ENCODE data around the gene TNIK. TPM values are rescaled to one million over a fixed set of nuclear protein-coding genes. Genes with fewer than 3 reads are reported as not detected.

TNIK gene
- total RNA-seq, 1 experiment from 2014 or later: 22.4 TPM

- no peak overlapping the region for H3K4me3 ChIP-seq (ENCODE audit: low read depth, low read length)
- no peak for TF ChIP-seq CTCF (IDR thresholded peaks at IDR 0.05; ENCODE audit: insufficient read depth in 1 of 2, low read depth in 1 of 2, low read length in 1 of 2, severe bottlenecking in 1 of 2, unreplicated experiment in 1 of 2)
- no peaks in the 10 kb centered on the region for H3K27me3 ChIP-seq (replicated peaks; ENCODE audit: control insufficient read depth, insufficient read depth, low read length)
- intact Hi-C loops (cut with micrococcal nuclease; ENCODE audit: unreplicated experiment): no loop called here
- Mint-ChIP-seq H3K27me3 (ENCODE audit: insufficient read depth, unreplicated experiment) (no peaks in the 10 kb centered on the region), H3K27ac (ENCODE audit: unreplicated experiment) (no peak overlapping the region), H3K36me3 (ENCODE audit: insufficient read depth, unreplicated experiment) (no peaks in the 10 kb centered on the region), H3K4me3 (ENCODE audit: unreplicated experiment) (no peak overlapping the region), H3K4me1 (ENCODE audit: low read depth, unreplicated experiment) (peaks cover 9% of the 10 kb centered on the region), H3K9me3 (ENCODE audit: unreplicated experiment) (no peaks in the 10 kb centered on the region)
- no peaks in the 10 kb centered on the region for H3K4me1 ChIP-seq
- ChIA-PET POLR2A (no interaction called here), CTCF (no interaction called here)
- no peaks in the 10 kb centered on the region for H3K36me3 ChIP-seq (ENCODE audit: control insufficient read depth, insufficient read depth, low read length)
- H3K9me3 ChIP-seq: no peaks in the 10 kb centered on the region
- BruUV-seq (replicated peaks): no TSS peak
- DNase-seq: no peak
Observed at GRCh38 chr3:171333784-171334464, 126.3 kb downstream of the TNIK start.

- Histone ChIP-seq H3K9me3 (no peaks in the 10 kb centered on the region), H3K27me3 (replicated peaks; ENCODE audit: control insufficient read depth, insufficient read depth, low read length) (no peaks in the 10 kb centered on the region), H3K36me3 (ENCODE audit: control insufficient read depth, insufficient read depth, low read length) (no peaks in the 10 kb centered on the region), H3K4me3 (ENCODE audit: low read depth, low read length) (no peak overlapping the region), H3K4me1 (no peaks in the 10 kb centered on the region)
- no peak for DNase-seq
- no peak for TF ChIP-seq CTCF (IDR thresholded peaks at IDR 0.05; ENCODE audit: insufficient read depth in 1 of 2, low read depth in 1 of 2, low read length in 1 of 2, severe bottlenecking in 1 of 2, unreplicated experiment in 1 of 2)
- peaks cover 9% of the 10 kb centered on the region for H3K4me1 Mint-ChIP-seq (ENCODE audit: low read depth, unreplicated experiment)
- no peaks in the 10 kb centered on the region for H3K36me3 Mint-ChIP-seq (ENCODE audit: insufficient read depth, unreplicated experiment)
- intact Hi-C loops (cut with micrococcal nuclease; ENCODE audit: unreplicated experiment): no loop called here
- BruUV-seq (replicated peaks): no TSS peak
- H3K9me3 Mint-ChIP-seq (ENCODE audit: unreplicated experiment): no peaks in the 10 kb centered on the region
- ChIA-PET POLR2A (no interaction called here), CTCF (no interaction called here)
- H3K27ac Mint-ChIP-seq (ENCODE audit: unreplicated experiment): no peak overlapping the region
- no peaks in the 10 kb centered on the region for H3K27me3 Mint-ChIP-seq (ENCODE audit: insufficient read depth, unreplicated experiment)
- H3K4me3 Mint-ChIP-seq (ENCODE audit: unreplicated experiment): no peak overlapping the region
Observed at GRCh38 chr3:171330938-171331337, 129.3 kb downstream of the TNIK start.

GRCh38 chr3:171329746-171330145, 130.5 kb downstream of the TNIK start:
- H3K27ac Mint-ChIP-seq (ENCODE audit: unreplicated experiment): no peak overlapping the region
- ChIA-PET CTCF (no interaction called here), POLR2A (no interaction called here)
- no peak for DNase-seq
- H3K9me3 Mint-ChIP-seq (ENCODE audit: unreplicated experiment): no peaks in the 10 kb centered on the region
- TF ChIP-seq CTCF (IDR thresholded peaks at IDR 0.05; ENCODE audit: insufficient read depth in 1 of 2, low read depth in 1 of 2, low read length in 1 of 2, severe bottlenecking in 1 of 2, unreplicated experiment in 1 of 2): no peak
- Histone ChIP-seq H3K4me1 (no peaks in the 10 kb centered on the region), H3K36me3 (ENCODE audit: control insufficient read depth, insufficient read depth, low read length) (no peaks in the 10 kb centered on the region), H3K9me3 (no peaks in the 10 kb centered on the region), H3K27me3 (replicated peaks; ENCODE audit: control insufficient read depth, insufficient read depth, low read length) (no peaks in the 10 kb centered on the region), H3K4me3 (ENCODE audit: low read depth, low read length) (no peak overlapping the region)
- BruUV-seq (replicated peaks): no TSS peak
- no peaks in the 10 kb centered on the region for H3K36me3 Mint-ChIP-seq (ENCODE audit: insufficient read depth, unreplicated experiment)
- no peak overlapping the region for H3K4me3 Mint-ChIP-seq (ENCODE audit: unreplicated experiment)
- intact Hi-C loops (cut with micrococcal nuclease; ENCODE audit: unreplicated experiment): no loop called here
- H3K27me3 Mint-ChIP-seq (ENCODE audit: insufficient read depth, unreplicated experiment): no peaks in the 10 kb centered on the region
- H3K4me1 Mint-ChIP-seq (ENCODE audit: low read depth, unreplicated experiment): peaks cover 9% of the 10 kb centered on the region

Measured in Caco-2 (cell line).